ENCODE measurements around the gene PIR.

PIR gene

GRCh38 chrX:15505101-15505500, 12.0 kb upstream of the PIR start:
- DNase-seq (ENCODE audit: low spot score), result no peak
- in situ Hi-C loops (cut with MboI; ENCODE audit: low pct_unique_long_range_greater_than_20kb, low sequenced_read_pairs, unreplicated experiment), result no loop called here
- no peak for TF ChIP-seq CTCF (IDR thresholded peaks at IDR 0.05; ENCODE audit: extremely low read depth, insufficient read depth, missing control alignments)

GRCh38 chrX:15504661-15505060, 11.5 kb upstream of the PIR start:
- in situ Hi-C loops (cut with MboI; ENCODE audit: low pct_unique_long_range_greater_than_20kb, low sequenced_read_pairs, unreplicated experiment), result no loop called here
- DNase-seq (ENCODE audit: low spot score), result no peak
- no peak for TF ChIP-seq CTCF (IDR thresholded peaks at IDR 0.05; ENCODE audit: extremely low read depth, insufficient read depth, missing control alignments)

- TF ChIP-seq CTCF (IDR thresholded peaks at IDR 0.05; ENCODE audit: extremely low read depth, insufficient read depth, missing control alignments), result no peak
- in situ Hi-C loops (cut with MboI; ENCODE audit: low pct_unique_long_range_greater_than_20kb, low sequenced_read_pairs, unreplicated experiment), result no loop called here
- DNase-seq (ENCODE audit: low spot score), result no peak
Measured at GRCh38 chrX:15501506-15501905, 8.4 kb upstream of the PIR start.

- TF ChIP-seq CTCF (IDR thresholded peaks at IDR 0.05; ENCODE audit: extremely low read depth, insufficient read depth, missing control alignments), result no peak
- DNase-seq (ENCODE audit: low spot score), result no peak
- in situ Hi-C loops (cut with MboI; ENCODE audit: low pct_unique_long_range_greater_than_20kb, low sequenced_read_pairs, unreplicated experiment), result no loop called here
Measured at GRCh38 chrX:15500497-15500966, 7.4 kb upstream of the PIR start, which contains the start of gene BMX. BMX (plus strand) TSS chrX:15500807; CDS start chrX:15508354, 7,547 bp downstream.

- DNase-seq (ENCODE audit: low spot score), result no peak
- no peak for TF ChIP-seq CTCF (IDR thresholded peaks at IDR 0.05; ENCODE audit: extremely low read depth, insufficient read depth, missing control alignments)
- in situ Hi-C loops (cut with MboI; ENCODE audit: low pct_unique_long_range_greater_than_20kb, low sequenced_read_pairs, unreplicated experiment), result loop anchor here (25.0 kb wide), 1 partner anchor 162 kb away; the partner anchor contains the start of gene CLTRN
Measured at GRCh38 chrX:15499976-15500375, 6.8 kb upstream of the PIR start.

- in situ Hi-C loops (cut with MboI; ENCODE audit: low pct_unique_long_range_greater_than_20kb, low sequenced_read_pairs, unreplicated experiment), result loop anchor here (25.0 kb wide), 1 partner anchor 164 kb away; the partner anchor contains the start of gene CLTRN
- TF ChIP-seq CTCF (IDR thresholded peaks at IDR 0.05; ENCODE audit: extremely low read depth, insufficient read depth, missing control alignments), result no peak
- no peak for DNase-seq (ENCODE audit: low spot score)
Measured at GRCh38 chrX:15498741-15499140, 5.6 kb upstream of the PIR start.

Data from GM13977 (cell line).